Kidney (tissue), 14 donors: ENCODE data around the gene C16orf89. TPM values are rescaled to one million over a fixed set of nuclear protein-coding genes. Genes with fewer than 3 reads are reported as not detected.

Experiments
- DNase-seq, 5 donors: peaks; one replicate each; pipeline ENCODE4 v3.0.0-alpha.2; 2013 to 2020
- FAIRE-seq: peaks from 2 replicates; lab custom pipeline; 2012; peaks lifted over from hg19 to GRCh38; lab: Jason Lieb, UNC
- H3K27ac ChIP-seq, 2 donors: one replicate each; pipeline ENCODE4 v1.7.0; 2013; ENCODE audit warnings: low read depth in 2 of 2, low read length in 2 of 2, inconsistent platforms in 1 of 2
- H3K27me3 ChIP-seq: one replicate; pipeline ENCODE4 v1.7.1; 2013; ENCODE audit warnings: low read length, inconsistent platforms; ENCODE audit not compliant: control insufficient read depth, insufficient read depth
- H3K36me3 ChIP-seq, 3 donors: one replicate each; pipeline versions ENCODE4 v1.7.0 to v1.7.1; 2013; ENCODE audit warnings: low read length in 3 of 3, control low read depth in 1 of 3, inconsistent platforms in 1 of 3; ENCODE audit not compliant: insufficient read depth in 3 of 3, control insufficient read depth in 2 of 3
- H3K4me1 ChIP-seq, 3 donors: one replicate each; pipeline versions ENCODE4 v1.7.0 to v1.7.1; 2013; ENCODE audit warnings: low read length in 3 of 3, inconsistent platforms in 1 of 3, low read depth in 1 of 3; ENCODE audit not compliant: control insufficient read depth in 2 of 3, insufficient read depth in 2 of 3
- H3K4me3 ChIP-seq, 3 donors: one replicate each; pipeline versions ENCODE4 v1.7.0 to v1.8.1; 2013; ENCODE audit warnings: low read length in 3 of 3, control low read depth in 1 of 3, inconsistent platforms in 1 of 3
- H3K9ac ChIP-seq, 3 donors: one replicate each; pipeline versions ENCODE4 v1.7.0 to v1.7.1; 2013; ENCODE audit warnings: low read length in 3 of 3, control low read depth in 1 of 3, inconsistent platforms in 1 of 3
- H3K9me3 ChIP-seq, 3 donors: one replicate each; pipeline versions ENCODE4 v1.7.0 to v1.7.1; 2013; ENCODE audit warnings: low read length in 3 of 3, control low read depth in 1 of 3, inconsistent platforms in 1 of 3; ENCODE audit not compliant: control insufficient read depth in 2 of 3, insufficient read depth in 1 of 3
- CTCF ChIP-seq: IDR thresholded peaks from 3 replicates; pipeline ENCODE4 v1.5.1; 2012; ENCODE audit warnings: mild to moderate bottlenecking, moderate library complexity, borderline replicate concordance; ENCODE audit not compliant: insufficient read depth; ENCODE audit errors: extremely low read depth
- intact Hi-C: fragments of 100-400 bp; cut with DNase I; formaldehyde crosslinking; loops from one replicate; pipeline ENCODE4 v1.11.1; 2022
- polyA plus RNA-seq: library from polyadenylated mRNA; stranded (reverse); fragments of 350-450 nt; fragmentation: Illumina TruSeq; extraction: RNeasy Lipid Tissue Mini Kit (QIAGEN cat#74804); gene quantifications from one replicate; pipeline ENCODE4 v1.2.3, GENCODE V29; 2014; ENCODE audit warnings: low read depth, low replicate concordance; ENCODE audit not compliant: insufficient read depth
- total RNA-seq: library from RNA; stranded (reverse); fragmentation: NEBNext Ultra II Directional; extraction: Animal tissue kit (Norgen Biotek cat#: 25700); gene quantifications from one replicate; pipeline ENCODE4 v1.2.1, GENCODE V29; 2021
- donor health status: control.
- donor health status: control.
- donor health status: control.
- donor health status: control.
- donor health status: control.
- donor health status: DM: yes; HTN: yes; CAD: no.
- donor health status: Normal renal cell carcinoma (clear cell type).

Gene C16orf89
- total and polyA plus RNA-seq, 2 donors from 2014 or later: 5.4 to 68.4 TPM

GRCh38 chr16:5071681-5072333, 6.1 kb upstream of the C16orf89 start, which contains the start of gene ALG1:
Gene ALG1 (plus strand): TSS chr16:5071843. CDS start chr16:5071850, 7 bp downstream.
- Histone ChIP-seq H3K27ac (peak within 1 kb of the TSS; percentile 60 to 62), H3K4me3 (peak within 1 kb of the TSS; percentile 77 to 91 (median 82)), H3K27me3 (no peaks in the 10 kb centered on the region), H3K36me3 (peaks cover 0 to 15% (median 8%) of the 10 kb centered on the region in 3 donors), H3K9ac (peak within 1 kb of the TSS; percentile 58 to 67 (median 65)), H3K4me1 (peaks cover 0 to 9% (median 6%) of the 10 kb centered on the region in 3 donors), H3K9me3 (no peaks in the 10 kb centered on the region)
- FAIRE-seq (no peak), DNase-seq (peak; percentile 91 to 97 (median 95))
- no peak for TF ChIP-seq CTCF
- intact Hi-C loops: no loop called here

- DNase-seq (no peak), FAIRE-seq (no peak)
- peak overlapping the region; percentile 20 to 67 (median 35) for H3K9ac ChIP-seq
- peak overlapping the region; percentile 60 to 62 for H3K27ac ChIP-seq
- no peaks in the 10 kb centered on the region for H3K27me3 ChIP-seq
- intact Hi-C loops: no loop called here
- H3K4me1 ChIP-seq: peaks cover 0 to 9% (median 6%) of the 10 kb centered on the region in 3 donors
- H3K9me3 ChIP-seq: no peaks in the 10 kb centered on the region
- H3K4me3 ChIP-seq: peak overlapping the region; percentile 77 to 91 (median 82)
- TF ChIP-seq CTCF: no peak
- H3K36me3 ChIP-seq: peaks cover 0 to 13% (median 6%) of the 10 kb centered on the region in 3 donors
These were observed 5.6 kb upstream of the C16orf89 start for GRCh38 chr16:5071341-5071680.

- FAIRE-seq: no peak
- H3K4me3 ChIP-seq: no peak overlapping the region
These were observed 4.9 kb upstream of the C16orf89 start for GRCh38 chr16:5070431-5071186.

More at GRCh38 chr16:5070431-5071186, 4.9 kb upstream of the C16orf89 start:
- intact Hi-C loops: no loop called here
- Histone ChIP-seq H3K36me3 (peaks cover 0 to 6% (median 0%) of the 10 kb centered on the region in 3 donors), H3K9me3 (no peaks in the 10 kb centered on the region), H3K9ac (no peak overlapping the region), H3K27me3 (no peaks in the 10 kb centered on the region), H3K27ac (no peak overlapping the region), H3K4me1 (peaks cover 0 to 10% (median 6%) of the 10 kb centered on the region in 3 donors)
- DNase-seq: peak in 1 of 5 donors; percentile 24
- no peak for TF ChIP-seq CTCF
